Occipital lobe (tissue), 2 donors: ENCODE data around the gene PAQR4. TPM values are rescaled to one million over a fixed set of nuclear protein-coding genes. Genes with fewer than 3 reads are reported as not detected.

Experiments used
- DNase-seq: peaks from one replicate; lab custom pipeline; 2025; lab: John Stamatoyannopoulos, UW
- total RNA-seq: library from RNA; depleted of rRNA; stranded (reverse); fragments of >200 nt; gene quantifications from one replicate; pipeline ENCODE4 v1.2.3, GENCODE V29; 2014

The PAQR4 gene
- total RNA-seq, 1 donor from 2014 or later, result 19.7 TPM

GRCh38 chr16:2964475-2965336, 4.4 kb upstream of the PAQR4 start:
- no peak for DNase-seq

DNA sequence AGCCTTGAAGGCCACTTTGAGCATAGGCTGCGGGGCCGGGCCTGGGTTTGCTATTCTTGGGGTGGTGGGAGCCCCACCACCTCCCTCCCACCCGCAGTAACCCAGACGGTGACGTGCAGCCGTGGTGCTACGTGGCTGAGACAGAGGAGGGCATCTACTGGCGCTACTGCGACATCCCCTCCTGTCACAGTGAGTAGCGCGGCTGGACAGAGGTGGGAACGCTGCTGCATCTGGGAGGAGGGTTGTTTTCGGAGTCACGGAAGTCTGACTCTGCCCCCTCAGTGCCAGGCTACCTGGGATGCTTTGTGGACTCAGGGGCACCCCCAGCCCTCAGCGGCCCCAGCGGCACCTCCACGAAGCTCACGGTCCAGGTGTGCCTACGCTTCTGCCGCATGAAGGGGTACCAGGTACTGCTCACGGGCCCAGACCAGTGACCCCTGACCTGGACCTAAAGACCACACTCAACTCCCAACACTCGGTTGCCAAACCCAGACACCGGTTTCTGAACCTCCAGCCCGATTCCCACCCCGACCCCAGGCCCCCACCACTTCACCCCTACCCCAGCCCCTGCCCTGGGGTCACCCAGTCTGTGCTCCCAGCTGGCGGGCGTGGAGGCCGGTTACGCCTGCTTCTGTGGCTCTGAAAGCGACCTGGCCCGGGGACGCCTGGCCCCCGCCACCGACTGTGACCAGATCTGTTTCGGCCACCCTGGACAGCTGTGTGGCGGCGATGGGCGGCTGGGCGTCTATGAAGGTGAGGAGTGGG, 2.9 kb upstream of the PAQR4 start:
- DNase-seq, result no peak

DNA sequence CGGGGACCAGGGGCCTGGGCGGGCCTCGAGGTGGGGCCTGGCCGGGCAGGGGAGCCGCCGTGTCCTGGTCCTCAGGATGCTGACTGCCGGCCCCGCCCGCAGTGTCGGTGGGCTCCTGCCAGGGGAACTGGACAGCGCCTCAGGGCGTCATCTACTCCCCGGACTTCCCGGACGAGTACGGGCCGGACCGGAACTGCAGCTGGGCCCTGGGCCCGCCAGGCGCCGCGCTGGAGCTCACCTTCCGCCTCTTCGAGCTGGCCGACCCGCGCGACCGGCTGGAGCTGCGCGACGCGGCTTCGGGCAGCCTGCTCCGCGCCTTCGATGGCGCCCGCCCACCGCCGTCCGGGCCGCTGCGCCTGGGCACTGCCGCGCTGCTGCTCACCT, 2.3 kb upstream of the PAQR4 start:
- no peak for DNase-seq

DNA sequence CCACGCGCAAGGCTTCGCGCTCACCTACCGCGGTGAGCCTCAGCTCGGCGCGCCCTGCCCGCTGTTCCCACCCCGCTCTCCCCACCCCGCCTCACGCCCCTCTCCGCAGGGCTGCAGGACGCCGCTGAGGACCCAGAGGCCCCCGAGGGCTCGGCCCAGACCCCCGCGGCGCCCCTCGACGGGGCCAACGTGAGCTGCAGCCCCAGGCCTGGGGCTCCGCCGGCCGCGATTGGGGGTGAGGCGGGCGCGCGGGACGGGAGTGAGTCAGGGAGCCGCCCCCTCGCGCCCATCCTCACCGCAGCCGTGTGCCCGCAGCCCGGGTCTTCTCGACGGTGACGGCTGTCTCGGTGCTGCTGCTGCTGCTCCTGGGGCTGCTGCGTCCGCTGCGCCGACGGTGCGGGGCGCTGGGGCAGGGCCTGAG, 1.9 kb upstream of the PAQR4 start:
- no peak for DNase-seq

GRCh38 chr16:2967721-2968161, 1.4 kb upstream of the PAQR4 start:
- no peak for DNase-seq

DNA sequence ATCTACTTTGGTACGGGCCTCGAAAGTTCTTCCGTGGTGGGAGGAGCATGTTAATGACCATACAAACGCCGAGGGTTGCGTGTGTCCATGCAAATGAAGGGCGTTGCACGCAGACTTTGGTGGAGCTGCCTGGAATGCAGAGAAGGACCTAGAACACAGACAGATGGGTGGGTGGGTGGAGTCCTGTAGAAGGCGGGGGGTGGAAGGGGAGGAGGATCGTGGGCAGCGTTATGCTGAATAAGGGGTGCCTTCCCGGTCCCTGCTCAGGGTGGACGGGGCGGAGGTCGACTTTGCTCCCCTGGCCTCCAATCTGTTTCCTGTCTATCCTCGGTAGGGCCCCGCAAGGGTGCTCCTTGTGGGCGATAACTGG, 795 bp upstream of the PAQR4 start:
- no peak for DNase-seq

- peak; percentile 53 for DNase-seq
Measured at GRCh38 chr16:2969545-2970521, 685 bp downstream of the PAQR4 start.

GRCh38 chr16:2970563-2970962, 1.4 kb downstream of the PAQR4 start:
- no peak for DNase-seq

- no peak for DNase-seq
Measured at GRCh38 chr16:2971134-2971984, 2.2 kb downstream of the PAQR4 start.

DNA sequence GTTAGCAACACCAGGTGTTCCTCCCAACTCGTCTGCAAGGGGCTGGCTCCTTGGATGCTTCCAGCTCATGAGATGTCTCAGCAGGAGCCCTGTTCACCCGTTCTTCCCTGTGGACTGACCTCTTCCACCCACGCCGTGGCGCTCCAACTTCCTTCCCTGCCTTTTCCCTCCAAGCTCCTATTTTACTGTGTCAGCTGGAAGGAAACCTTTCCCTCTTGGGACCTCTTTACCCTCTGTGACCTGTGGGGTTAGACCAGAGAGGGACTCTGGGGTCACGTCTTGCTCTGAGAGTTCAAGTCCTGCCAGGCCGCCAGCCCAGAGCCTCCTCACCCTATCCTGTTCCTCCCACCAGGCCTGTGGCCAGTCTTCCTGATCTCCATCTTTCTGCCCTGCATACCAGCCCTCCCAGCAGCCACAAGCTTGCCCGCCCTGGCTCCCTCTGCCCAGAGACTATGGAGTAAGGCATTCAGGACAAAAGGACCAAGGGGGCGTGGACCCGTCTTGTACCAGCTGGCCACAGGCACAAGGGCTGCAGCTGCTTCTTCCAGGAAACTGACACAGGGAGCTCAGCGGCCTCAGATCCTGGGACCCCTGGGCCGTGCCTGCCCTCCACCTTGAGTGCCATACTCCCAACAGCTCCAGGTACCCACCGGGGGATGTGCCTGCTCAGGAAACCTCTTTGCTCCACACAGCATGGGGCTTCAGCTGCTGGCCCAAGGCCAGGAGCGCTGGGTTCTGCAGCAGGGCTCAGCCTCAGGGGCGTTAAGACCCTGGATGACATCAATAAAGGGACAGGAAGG, 3.0 kb downstream of the PAQR4 start:
- no peak for DNase-seq

- no peak for DNase-seq
Measured at GRCh38 chr16:2973093-2973492, 3.9 kb downstream of the PAQR4 start.

GRCh38 chr16:2973605-2974318, 4.6 kb downstream of the PAQR4 start:
- no peak for DNase-seq

DNA sequence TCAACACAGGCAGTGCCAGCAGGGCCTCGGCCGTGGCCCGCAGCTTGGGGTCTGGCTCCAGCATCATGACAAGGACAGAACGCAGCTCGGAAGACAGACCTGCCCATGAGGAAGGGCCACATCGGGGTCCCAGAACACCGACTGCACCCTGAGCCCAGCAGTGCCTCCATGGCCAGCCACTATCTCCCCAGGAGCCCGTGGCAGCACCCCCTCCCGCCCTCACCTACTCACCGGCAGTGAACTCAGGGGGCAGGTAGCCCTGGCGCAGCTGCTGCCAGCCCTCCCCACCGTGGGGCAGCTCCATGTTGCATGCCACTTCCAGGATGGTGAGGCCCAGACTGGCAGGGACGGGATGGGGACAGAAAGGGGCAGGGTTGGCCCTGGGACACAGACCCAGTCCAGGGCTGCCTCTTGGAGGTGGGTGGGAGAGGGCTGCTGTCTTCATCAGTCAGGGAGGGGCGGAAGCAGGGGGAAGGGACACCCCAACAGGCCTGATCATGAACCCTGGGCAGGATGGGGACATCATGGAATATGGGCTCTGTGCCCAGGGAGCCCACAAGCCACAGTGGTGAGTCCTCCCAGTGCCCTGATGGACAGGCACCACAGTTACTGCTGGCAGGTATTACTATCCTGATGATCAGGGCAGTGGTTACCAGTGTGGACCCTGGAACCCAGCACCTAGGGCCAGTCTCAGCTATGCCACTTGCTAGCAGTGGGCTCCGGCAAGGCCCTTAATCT, 5.3 kb downstream of the PAQR4 start:
- DNase-seq, result no peak

- no peak for DNase-seq
Measured at GRCh38 chr16:2975161-2975795, 6.1 kb downstream of the PAQR4 start.

DNA sequence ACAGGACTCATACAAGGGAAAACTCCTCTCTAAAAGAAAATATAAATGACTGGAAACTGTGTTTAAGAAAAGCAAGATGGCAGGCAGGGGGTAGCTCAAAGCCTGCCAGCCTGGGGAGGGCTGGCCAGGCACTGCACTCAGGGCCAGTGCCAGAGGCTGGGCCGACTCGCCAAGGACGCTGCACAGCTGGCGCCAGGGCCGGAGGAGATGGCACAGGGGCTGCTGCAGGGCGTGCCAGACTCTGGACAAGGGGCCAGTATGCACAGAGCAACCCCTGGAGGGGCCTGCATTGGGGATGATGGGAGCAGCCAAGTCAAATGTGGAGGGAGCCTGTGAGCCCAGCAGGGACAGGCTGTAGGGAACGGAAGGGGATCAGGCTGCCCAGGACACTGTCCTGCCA, 7.1 kb downstream of the PAQR4 start:
- DNase-seq, result no peak

DNA sequence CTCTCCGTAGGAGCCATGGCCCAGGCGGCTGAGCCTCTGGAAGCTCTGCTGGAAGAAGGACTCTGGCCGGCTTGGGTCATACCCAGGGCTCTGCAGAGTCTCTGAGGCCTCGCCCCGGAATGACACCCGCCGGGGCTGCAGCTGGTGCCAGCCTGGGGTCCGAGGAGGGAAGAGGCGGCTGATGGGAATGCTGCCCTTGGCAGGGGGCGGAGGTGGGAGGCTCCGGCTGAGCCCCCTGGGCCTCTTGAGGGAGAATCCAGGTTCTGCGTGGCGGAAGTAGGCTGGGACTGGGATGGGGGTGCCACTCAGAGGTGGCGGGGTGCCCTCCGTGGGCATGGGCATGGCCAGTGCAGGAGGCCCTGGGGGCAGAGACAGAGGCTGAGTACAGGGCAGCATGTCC, 7.5 kb downstream of the PAQR4 start:
- no peak for DNase-seq

GRCh38 chr16:2977440-2977839, 8.3 kb downstream of the PAQR4 start:
- DNase-seq, result no peak

DNA sequence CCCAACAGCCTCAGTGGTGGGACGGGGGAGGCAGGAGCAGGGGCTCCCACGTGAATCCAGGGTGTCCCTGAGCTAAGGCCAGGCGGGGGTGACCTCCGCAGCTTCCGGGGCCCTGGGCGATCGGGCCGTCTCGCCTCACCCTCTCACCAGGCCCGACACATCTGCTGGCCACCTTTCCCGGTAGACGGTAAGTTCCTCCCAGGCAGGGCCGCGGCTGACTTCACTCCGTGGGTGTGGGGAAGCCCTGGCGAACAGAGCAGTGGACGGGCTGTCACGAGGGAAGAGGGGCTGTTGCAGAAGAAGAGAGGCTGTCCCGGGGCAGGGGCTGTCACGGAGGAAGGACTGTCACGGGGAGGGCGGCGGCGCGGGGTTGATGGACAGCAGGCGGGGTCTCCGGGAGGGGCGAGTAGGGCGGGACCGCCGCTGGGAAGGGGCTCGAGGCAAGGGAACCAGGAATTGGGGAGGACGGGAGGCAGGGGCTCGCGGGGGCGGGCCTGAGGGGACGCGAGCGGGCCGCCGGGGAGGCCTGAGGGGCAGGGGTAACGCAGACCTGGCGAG, 10.6 kb downstream of the PAQR4 start:
- DNase-seq, result no peak
